ENCODE data around the gene RAB35.

- TF ChIP-seq SMARCA5 (IDR thresholded peaks at IDR 0.05), result no peak
- no peak for TF ChIP-seq CTCF (IDR thresholded peaks at IDR 0.05 in 2 of 3, conservative IDR thresholded peaks at IDR 0.05 in 1 of 3; ENCODE audit: insufficient read depth in 2 of 3, low read depth in 1 of 3, low read length in 3 of 3)
Observed at GRCh38 chr12:120101182-120101581, 15.4 kb downstream of the RAB35 start.
